Activated naive CD4-positive, alpha-beta T cell treated with Interleukin-2 at 50 U/mL for 16 hours (primary cell): ENCODE measurements around the gene SFTPB.
"Not testable (repeated sequence)": the region's sequence is repeated elsewhere in the genome, so short reads cannot be mapped to it uniquely, and the experiment has no call there.

Experiments used
- DNase-seq: peaks from one replicate; pipeline ENCODE4 v3.0.0-alpha.2; 2020

Gene SFTPB

GRCh38 chr2:85668009-85668856, at the start of gene SFTPB:
Gene SFTPB (minus strand): TSS chr2:85668199. CDS start chr2:85668183, 16 bp downstream.
- DNase-seq, result no peak

- no peak for DNase-seq
These were observed 49.5 kb upstream of the SFTPB start for GRCh38 chr2:85717308-85718008.

GRCh38 chr2:85716346-85716914, 48.4 kb upstream of the SFTPB start:
- DNase-seq, result no peak

GRCh38 chr2:85714841-85715240, 46.8 kb upstream of the SFTPB start:
- DNase-seq, result no peak

- not testable (repeated sequence) for DNase-seq
These were observed 46.4 kb upstream of the SFTPB start for GRCh38 chr2:85714421-85714820.

GRCh38 chr2:85713836-85714235, 45.8 kb upstream of the SFTPB start:
- DNase-seq, result no peak

GRCh38 chr2:85712849-85713612, 45.0 kb upstream of the SFTPB start:
- DNase-seq, result no peak

- DNase-seq, result no peak
These were observed 44.3 kb upstream of the SFTPB start for GRCh38 chr2:85712336-85712735.

- no peak for DNase-seq
These were observed 43.6 kb upstream of the SFTPB start for GRCh38 chr2:85711578-85712060.

- DNase-seq, result no peak
These were observed 42.9 kb upstream of the SFTPB start for GRCh38 chr2:85710687-85711577.

GRCh38 chr2:85709401-85709811, 41.4 kb upstream of the SFTPB start:
- no peak for DNase-seq

- no peak for DNase-seq
These were observed 40.6 kb upstream of the SFTPB start for GRCh38 chr2:85708641-85709040.

GRCh38 chr2:85707304-85707703, 39.3 kb upstream of the SFTPB start:
- DNase-seq, result peak; percentile 52

- no peak for DNase-seq
These were observed 38.7 kb upstream of the SFTPB start for GRCh38 chr2:85706599-85707296.

- DNase-seq, result no peak
These were observed 38.1 kb upstream of the SFTPB start for GRCh38 chr2:85706063-85706462.

- DNase-seq, result no peak
These were observed 37.7 kb upstream of the SFTPB start for GRCh38 chr2:85705680-85706039.

GRCh38 chr2:85704800-85705679, 37.0 kb upstream of the SFTPB start:
- no peak for DNase-seq

- DNase-seq, result no peak
These were observed 36.0 kb upstream of the SFTPB start for GRCh38 chr2:85704038-85704437.

- no peak for DNase-seq
These were observed 35.3 kb upstream of the SFTPB start for GRCh38 chr2:85703329-85703728.

- DNase-seq, result no peak
These were observed 34.8 kb upstream of the SFTPB start for GRCh38 chr2:85702800-85703199.
